Loucy (cell line): Measurements from ENCODE around the gene DHX16.

Experiments
- H2AFZ ChIP-seq: fragments of 200-600 bp; sonication (generic); 2 replicates; pipeline ENCODE4 v1.6.0; 2016; ENCODE audit warnings: antibody characterized with exemption, mild to moderate bottlenecking, low read length, moderate library complexity
- H3F3A ChIP-seq: fragments of 200-600 bp; 2 replicates; pipeline ENCODE4 v1.6.0; 2016; ENCODE audit warnings: antibody characterized with exemption, low read depth, mild to moderate bottlenecking
- H3K27me3 ChIP-seq: fragments of 200-600 bp; sonication (generic); 2 replicates; pipeline ENCODE4 v1.6.1; 2014; ENCODE audit warnings: low read length, mild to moderate bottlenecking; ENCODE audit not compliant: insufficient read depth, poor library complexity, severe bottlenecking
- H3K36me3 ChIP-seq: fragments of 200-600 bp; sonication (generic); 2 replicates; pipeline ENCODE4 v1.6.1; 2016; ENCODE audit warnings: low read length; ENCODE audit not compliant: insufficient read depth
- H3K4me1 ChIP-seq: fragments of 200-600 bp; sonication (generic); 2 replicates; pipeline ENCODE4 v1.5.1; 2014; ENCODE audit warnings: low read length, mild to moderate bottlenecking; ENCODE audit not compliant: insufficient read depth, poor library complexity, severe bottlenecking
- H3K4me2 ChIP-seq: fragments of 200-600 bp; sonication (generic); 2 replicates; pipeline ENCODE4 v1.6.0; 2014; ENCODE audit warnings: antibody characterized with exemption, low read length, low read depth, mild to moderate bottlenecking; ENCODE audit not compliant: poor library complexity, severe bottlenecking
- H3K4me3 ChIP-seq: fragments of 200-600 bp; sonication (generic); 2 replicates; pipeline ENCODE4 v1.5.1; 2014; ENCODE audit warnings: low read length, mild to moderate bottlenecking, mixed read lengths; ENCODE audit not compliant: poor library complexity, severe bottlenecking
- H3K79me2 ChIP-seq: fragments of 200-600 bp; sonication (generic); 2 replicates; pipeline ENCODE4 v1.6.1; 2014; ENCODE audit warnings: low read length; ENCODE audit not compliant: insufficient read depth
- H3K9ac ChIP-seq: fragments of 200-600 bp; sonication (generic); 2 replicates; pipeline ENCODE4 v1.6.0; 2014; ENCODE audit warnings: mild to moderate bottlenecking, low read depth, low read length, moderate library complexity; ENCODE audit not compliant: poor library complexity, severe bottlenecking
- H3K9me2 ChIP-seq: fragments of 200-600 bp; sonication (generic); replicated peaks from 2 replicates; pipeline ENCODE4 v1.6.1; 2016; ENCODE audit warnings: low read depth, low read length, mixed read lengths
- H3K9me3 ChIP-seq: fragments of 200-600 bp; sonication (generic); 2 replicates; pipeline ENCODE4 v1.6.1; 2014; ENCODE audit warnings: mild to moderate bottlenecking, antibody characterized with exemption, low read length, low read depth; ENCODE audit not compliant: insufficient read depth
- H4K20me1 ChIP-seq: fragments of 200-600 bp; sonication (generic); 2 replicates; pipeline ENCODE4 v1.6.0; 2014; ENCODE audit warnings: antibody characterized with exemption, low read length, mild to moderate bottlenecking; ENCODE audit not compliant: insufficient read depth, poor library complexity, severe bottlenecking
- EZH2phosphoT487 ChIP-seq: fragments of 200-600 bp; IDR thresholded peaks from 2 replicates; pipeline ENCODE4 v1.6.1; 2018; ENCODE audit warnings: antibody characterized with exemption, mild to moderate bottlenecking, moderate library complexity, borderline replicate concordance
- TF ChIP-seq, protein P1 (sequence below): fragments of 200-600 bp; sonication (generic); conservative IDR thresholded peaks from 2 replicates; pipeline ENCODE4 v1.5.1; 2014; ENCODE audit warnings: mild to moderate bottlenecking, antibody characterized with exemption, low read length

DHX16 gene

DNA sequence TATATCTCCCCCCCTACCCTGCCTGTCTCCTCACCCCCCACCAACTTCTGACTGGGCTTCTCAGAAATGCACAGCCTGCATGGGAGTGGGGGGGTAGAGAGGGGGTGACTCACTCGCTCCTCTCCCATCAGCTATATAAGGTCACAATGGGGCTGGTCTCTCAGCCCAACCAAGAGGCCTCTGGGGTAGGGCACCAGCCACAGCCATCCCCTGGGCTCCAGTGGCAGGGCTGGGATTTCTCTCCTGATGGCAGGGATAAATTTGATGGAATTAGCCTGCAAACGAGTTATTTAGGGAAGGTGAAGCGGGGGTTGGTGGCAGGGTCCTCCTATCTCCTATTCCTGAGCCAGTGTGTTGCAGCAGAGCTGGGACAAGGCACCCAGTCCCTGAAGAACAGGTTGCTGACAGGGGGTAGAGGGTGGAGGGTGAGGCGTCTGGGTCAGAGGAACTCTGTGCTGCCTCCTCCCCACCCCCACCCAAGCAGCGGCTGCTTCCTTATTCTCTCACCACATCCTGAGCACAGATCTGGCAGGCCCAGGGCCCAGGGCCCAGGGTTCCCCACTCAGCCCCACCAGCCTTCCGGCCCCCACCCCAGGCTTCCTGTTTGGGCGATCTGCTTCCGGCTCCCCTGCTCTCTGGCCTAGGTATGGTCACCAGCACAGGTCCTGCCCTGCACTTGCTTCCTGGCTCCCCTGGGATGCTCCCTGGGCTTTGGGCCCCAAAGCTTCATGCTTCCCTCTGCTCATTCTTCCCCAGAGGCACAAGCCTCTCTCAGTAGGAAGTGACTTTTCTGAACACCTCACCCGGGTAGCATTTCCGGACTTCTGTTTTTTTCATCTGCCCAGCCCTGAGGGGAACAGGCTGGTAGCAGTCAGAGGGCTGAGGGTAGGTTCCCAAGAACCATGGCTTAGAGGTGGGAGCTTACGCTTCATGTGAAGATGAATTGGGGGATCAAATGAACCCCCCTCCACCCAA, 9.6 kb upstream of the DHX16 start:
- Histone ChIP-seq H4K20me1 (peaks cover 58% of the 10 kb centered on the region), H3K9me2 (no peaks in the 10 kb centered on the region), H3K9me3 (no peaks in the 10 kb centered on the region), H3F3A (peaks cover 5% of the 10 kb centered on the region), H3K27me3 (no peaks in the 10 kb centered on the region), H3K4me3 (peak overlapping the region; percentile 97), H3K79me2 (peaks cover 93% of the 10 kb centered on the region), H3K36me3 (peaks cover 13% of the 10 kb centered on the region; the same call in 1 of the 2 replicates), H3K4me1 (peaks cover 46% of the 10 kb centered on the region), H2AFZ (no peak overlapping the region), H3K9ac (peak overlapping the region; percentile 96), H3K4me2 (peak overlapping the region; percentile 97)
- TF ChIP-seq, protein P1, sequence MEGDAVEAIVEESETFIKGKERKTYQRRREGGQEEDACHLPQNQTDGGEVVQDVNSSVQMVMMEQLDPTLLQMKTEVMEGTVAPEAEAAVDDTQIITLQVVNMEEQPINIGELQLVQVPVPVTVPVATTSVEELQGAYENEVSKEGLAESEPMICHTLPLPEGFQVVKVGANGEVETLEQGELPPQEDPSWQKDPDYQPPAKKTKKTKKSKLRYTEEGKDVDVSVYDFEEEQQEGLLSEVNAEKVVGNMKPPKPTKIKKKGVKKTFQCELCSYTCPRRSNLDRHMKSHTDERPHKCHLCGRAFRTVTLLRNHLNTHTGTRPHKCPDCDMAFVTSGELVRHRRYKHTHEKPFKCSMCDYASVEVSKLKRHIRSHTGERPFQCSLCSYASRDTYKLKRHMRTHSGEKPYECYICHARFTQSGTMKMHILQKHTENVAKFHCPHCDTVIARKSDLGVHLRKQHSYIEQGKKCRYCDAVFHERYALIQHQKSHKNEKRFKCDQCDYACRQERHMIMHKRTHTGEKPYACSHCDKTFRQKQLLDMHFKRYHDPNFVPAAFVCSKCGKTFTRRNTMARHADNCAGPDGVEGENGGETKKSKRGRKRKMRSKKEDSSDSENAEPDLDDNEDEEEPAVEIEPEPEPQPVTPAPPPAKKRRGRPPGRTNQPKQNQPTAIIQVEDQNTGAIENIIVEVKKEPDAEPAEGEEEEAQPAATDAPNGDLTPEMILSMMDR: no peak
- no peak for TF ChIP-seq EZH2phosphoT487

DNA sequence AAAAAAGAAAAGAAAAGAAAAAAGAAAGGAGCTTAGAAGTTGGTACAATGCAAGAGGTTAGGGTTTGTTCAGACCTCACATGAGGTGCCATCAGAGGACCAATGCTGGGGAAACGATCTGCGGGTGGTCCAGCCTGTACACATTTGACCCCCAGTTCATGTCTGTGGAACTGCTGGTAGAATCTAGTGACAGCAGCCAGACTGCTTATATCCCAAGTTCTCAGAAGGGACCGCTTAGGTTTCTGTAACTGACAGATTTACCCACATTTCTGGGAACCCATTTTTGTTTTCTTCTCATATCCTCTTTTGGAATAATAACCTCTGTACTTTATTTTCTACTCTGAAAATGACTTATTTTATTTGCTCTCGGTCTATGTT, 8.9 kb upstream of the DHX16 start:
- H3K4me1 ChIP-seq: peaks cover 46% of the 10 kb centered on the region
- TF ChIP-seq EZH2phosphoT487: no peak
- TF ChIP-seq, protein P1: no peak
- H2AFZ ChIP-seq: no peak overlapping the region
- H4K20me1 ChIP-seq: peaks cover 64% of the 10 kb centered on the region
- H3F3A ChIP-seq: peaks cover 5% of the 10 kb centered on the region
- H3K79me2 ChIP-seq: peaks cover 96% of the 10 kb centered on the region
- no peaks in the 10 kb centered on the region for H3K9me2 ChIP-seq
- H3K27me3 ChIP-seq: no peaks in the 10 kb centered on the region
- H3K9me3 ChIP-seq: no peaks in the 10 kb centered on the region
- H3K4me2 ChIP-seq: peak overlapping the region; percentile 94
- H3K4me3 ChIP-seq: peak overlapping the region; percentile 97
- peaks cover 20% of the 10 kb centered on the region; the same call in 1 of the 2 replicates for H3K36me3 ChIP-seq
- peak overlapping the region; percentile 96 for H3K9ac ChIP-seq

DNA sequence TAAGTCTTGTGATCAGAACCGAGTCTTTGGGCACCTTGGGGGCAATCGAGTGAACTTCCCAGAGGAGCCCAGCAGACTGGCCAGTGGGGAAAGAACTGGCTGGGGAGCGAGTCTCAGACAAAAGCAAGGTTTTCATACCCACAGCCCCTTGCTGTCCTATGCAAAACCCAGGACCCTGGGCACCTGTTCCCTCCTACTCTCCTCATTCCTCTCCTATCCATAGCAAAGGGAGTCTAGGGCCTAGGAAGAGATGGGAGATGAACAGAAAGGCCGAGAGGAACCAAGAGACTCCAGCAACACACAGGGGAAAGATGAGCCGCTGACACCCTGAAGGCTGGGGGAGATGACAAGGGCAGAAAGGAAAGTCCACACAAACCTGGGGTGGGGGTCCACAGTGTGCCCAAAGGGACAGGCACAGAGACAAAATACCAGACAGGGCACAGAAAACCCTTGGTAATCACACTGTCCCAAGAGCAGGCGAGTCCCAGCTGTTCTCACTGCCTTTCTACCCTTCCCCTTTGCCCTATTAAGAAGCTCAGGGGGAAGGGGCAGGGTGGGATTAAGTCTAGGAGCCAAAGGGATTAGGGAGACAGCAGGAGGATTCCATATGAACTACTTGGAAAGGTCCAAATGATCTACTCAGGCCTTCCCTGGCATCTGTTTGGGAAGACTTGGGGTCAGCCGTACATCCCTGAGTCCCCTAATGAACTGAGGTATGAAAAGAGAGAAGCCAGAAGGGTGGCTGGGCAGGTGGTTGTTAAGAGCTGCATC, 7.1 kb upstream of the DHX16 start:
- H3K9ac ChIP-seq: peak overlapping the region; percentile 96
- peaks cover 81% of the 10 kb centered on the region for H3K79me2 ChIP-seq
- peaks cover 13% of the 10 kb centered on the region for H3F3A ChIP-seq
- H3K36me3 ChIP-seq: peaks cover 30% of the 10 kb centered on the region; the same call in 1 of the 2 replicates
- H3K4me3 ChIP-seq: peak overlapping the region; percentile 97
- H4K20me1 ChIP-seq: peaks cover 62% of the 10 kb centered on the region
- peak overlapping the region; percentile 94 for H3K4me2 ChIP-seq
- no peaks in the 10 kb centered on the region for H3K9me2 ChIP-seq
- H3K27me3 ChIP-seq: no peaks in the 10 kb centered on the region
- TF ChIP-seq, protein P1: no peak
- no peak for TF ChIP-seq EZH2phosphoT487
- H3K9me3 ChIP-seq: no peaks in the 10 kb centered on the region
- peaks cover 32% of the 10 kb centered on the region for H3K4me1 ChIP-seq
- H2AFZ ChIP-seq: no peak overlapping the region
